Activated CD4-positive, alpha-beta T cell treated with anti-CD3 and anti-CD28 coated beads, Interleukin-2, amount 10 ng/mL, durations not matched to agents 7 days and 5 days (primary cell): ENCODE results near the gene NANOG. TPM values are rescaled to one million over a fixed set of nuclear protein-coding genes. Genes with fewer than 3 reads are reported as not detected.
A peak's percentile ranks its signal among the peaks of the same experiment; 100 is the strongest.
"Not testable (repeated sequence)": the region's sequence is repeated elsewhere in the genome, so short reads cannot be mapped to it uniquely, and the experiment has no call there.

ENCODE experiments used
- CTCF ChIA-PET: fragments of 350-600 bp; sonication (Branson Sonifier 250); formaldehyde crosslinking; loops from one replicate; lab custom pipeline; 2021; ENCODE audit warnings: antibody characterized with exemption; lab: Charles Lee
- POLR2A ChIA-PET: fragments of 350-600 bp; sonication (Branson Sonifier 250); formaldehyde crosslinking; loops from one replicate; lab custom pipeline; 2021; ENCODE audit warnings: antibody characterized with exemption; lab: Charles Lee
- DNase-seq: peaks from one replicate; pipeline ENCODE4 v3.0.0-alpha.2; 2020
- H3K27ac Mint-ChIP-seq: one replicate; pipeline ENCODE4 v1.8.0; 2021; ENCODE audit warnings: mild to moderate bottlenecking, moderate library complexity, mixed read lengths
- H3K27me3 Mint-ChIP-seq: one replicate; pipeline ENCODE4 v1.8.0; 2021; ENCODE audit warnings: mixed read lengths
- H3K36me3 Mint-ChIP-seq: one replicate; pipeline ENCODE4 v1.8.0; 2021; ENCODE audit warnings: low read depth, mixed read lengths
- H3K4me1 Mint-ChIP-seq: one replicate; pipeline ENCODE4 v1.8.0; 2021; ENCODE audit warnings: mixed read lengths
- H3K4me3 Mint-ChIP-seq: one replicate; pipeline ENCODE4 v1.8.0; 2021; ENCODE audit warnings: mild to moderate bottlenecking, moderate library complexity, mixed read lengths
- H3K9me3 Mint-ChIP-seq: one replicate; pipeline ENCODE4 v1.8.0; 2021; ENCODE audit warnings: mixed read lengths
- total RNA-seq, 2 experiments: library from RNA; stranded (reverse); gene quantifications; one replicate each; pipeline ENCODE4 v1.2.3, GENCODE V29; 2021

The NANOG gene
- total RNA-seq, 2 experiments from 2014 or later = not detected

- H3K4me1 Mint-ChIP-seq = peaks cover 5% of the 10 kb centered on the region
- ChIA-PET POLR2A (interaction anchor here (0.6 kb wide), 1 partner anchor 11 kb away, joined by 6 read pairs; no protein-coding TSS in a partner anchor), CTCF (interaction anchor here (1.0 to 1.3 kb wide), 2 partner anchors 14 to 162 kb away, joined by 3 read pairs; no protein-coding TSS in a partner anchor)
- H3K4me3 Mint-ChIP-seq = no peak overlapping the region
- no peak overlapping the region for H3K27ac Mint-ChIP-seq
- H3K9me3 Mint-ChIP-seq = no peaks in the 10 kb centered on the region
- peaks cover 2% of the 10 kb centered on the region for H3K27me3 Mint-ChIP-seq
- DNase-seq = peak; percentile 49
- H3K36me3 Mint-ChIP-seq = no peaks in the 10 kb centered on the region
Measured at GRCh38 chr12:7832059-7832696, 43.0 kb downstream of the NANOG start.

- H3K27me3 Mint-ChIP-seq, H3K36me3 Mint-ChIP-seq, CTCF ChIA-PET, H3K27ac Mint-ChIP-seq, H3K9me3 Mint-ChIP-seq, DNase-seq, H3K4me1 Mint-ChIP-seq, H3K4me3 Mint-ChIP-seq, POLR2A ChIA-PET: not testable (repeated sequence)
Measured at GRCh38 chr12:7833201-7833600, 44.0 kb downstream of the NANOG start.

- no peaks in the 10 kb centered on the region for H3K9me3 Mint-ChIP-seq
- no peak for DNase-seq
- H3K36me3 Mint-ChIP-seq = no peaks in the 10 kb centered on the region
- POLR2A ChIA-PET = no interaction called here
- CTCF ChIA-PET = interaction anchor here (0.6 kb wide), 1 partner anchor 210 kb away, joined by 3 read pairs; no protein-coding TSS in a partner anchor
- H3K4me1 Mint-ChIP-seq = peaks cover 5% of the 10 kb centered on the region
- no peak overlapping the region for H3K4me3 Mint-ChIP-seq
- H3K27me3 Mint-ChIP-seq = peaks cover 2% of the 10 kb centered on the region
- H3K27ac Mint-ChIP-seq = no peak overlapping the region
Measured at GRCh38 chr12:7833831-7834230, 44.6 kb downstream of the NANOG start.

- DNase-seq = no peak
- Mint-ChIP-seq H3K4me1 (peaks cover 5% of the 10 kb centered on the region), H3K36me3 (no peaks in the 10 kb centered on the region), H3K9me3 (no peaks in the 10 kb centered on the region), H3K27me3 (peaks cover 2% of the 10 kb centered on the region), H3K27ac (no peak overlapping the region), H3K4me3 (no peak overlapping the region)
- CTCF ChIA-PET = no interaction called here
- POLR2A ChIA-PET = no interaction called here
Measured at GRCh38 chr12:7834701-7835100, 45.5 kb downstream of the NANOG start.

- Mint-ChIP-seq H3K4me3 (no peak overlapping the region), H3K4me1 (peaks cover 5% of the 10 kb centered on the region), H3K27me3 (peaks cover 2% of the 10 kb centered on the region), H3K36me3 (no peaks in the 10 kb centered on the region), H3K27ac (no peak overlapping the region), H3K9me3 (no peaks in the 10 kb centered on the region)
- DNase-seq = no peak
- POLR2A ChIA-PET = no interaction called here
- CTCF ChIA-PET = no interaction called here
Measured at GRCh38 chr12:7835116-7835515, 45.9 kb downstream of the NANOG start.

GRCh38 chr12:7835766-7836165 lies 46.6 kb downstream of the NANOG start:
- no peak overlapping the region for H3K4me3 Mint-ChIP-seq
- CTCF ChIA-PET = no interaction called here
- no peak overlapping the region for H3K27ac Mint-ChIP-seq
- H3K27me3 Mint-ChIP-seq = peaks cover 2% of the 10 kb centered on the region
- H3K9me3 Mint-ChIP-seq = no peaks in the 10 kb centered on the region
- POLR2A ChIA-PET = no interaction called here
- no peaks in the 10 kb centered on the region for H3K36me3 Mint-ChIP-seq
- peaks cover 5% of the 10 kb centered on the region for H3K4me1 Mint-ChIP-seq
- DNase-seq = no peak

GRCh38 chr12:7837366-7837765 lies 48.2 kb downstream of the NANOG start:
- peaks cover under 1% of the 10 kb centered on the region for H3K4me1 Mint-ChIP-seq
- peaks cover 4% of the 10 kb centered on the region for H3K27me3 Mint-ChIP-seq

GRCh38 chr12:7839226-7839625 lies 50.0 kb downstream of the NANOG start:
- H3K27me3 Mint-ChIP-seq, H3K4me1 Mint-ChIP-seq, POLR2A ChIA-PET, H3K9me3 Mint-ChIP-seq, H3K36me3 Mint-ChIP-seq, H3K4me3 Mint-ChIP-seq, DNase-seq, H3K27ac Mint-ChIP-seq, CTCF ChIA-PET: not testable (repeated sequence)

More at GRCh38 chr12:7837366-7837765, 48.2 kb downstream of the NANOG start:
- ChIA-PET POLR2A (no interaction called here), CTCF (interaction anchor here (0.7 kb wide), 1 partner anchor 17 kb away, joined by 3 read pairs; no protein-coding TSS in a partner anchor)
- no peaks in the 10 kb centered on the region for H3K9me3 Mint-ChIP-seq
- no peak overlapping the region for H3K27ac Mint-ChIP-seq
- H3K36me3 Mint-ChIP-seq = no peaks in the 10 kb centered on the region
- DNase-seq = no peak
- H3K4me3 Mint-ChIP-seq = no peak overlapping the region

GRCh38 chr12:7839848-7840247 lies 50.6 kb downstream of the NANOG start:
- DNase-seq, H3K27me3 Mint-ChIP-seq, H3K4me1 Mint-ChIP-seq, H3K4me3 Mint-ChIP-seq, POLR2A ChIA-PET, H3K9me3 Mint-ChIP-seq, H3K36me3 Mint-ChIP-seq, H3K27ac Mint-ChIP-seq: not testable (repeated sequence)
- CTCF ChIA-PET = interaction anchor here (0.6 kb wide), 3 partner anchors 143 to 592 kb away, joined by 3 to 4 read pairs (median 3); no protein-coding TSS in a partner anchor

GRCh38 chr12:7842444-7842843 lies 53.2 kb downstream of the NANOG start:
- H3K27me3 Mint-ChIP-seq, H3K9me3 Mint-ChIP-seq, H3K4me3 Mint-ChIP-seq, DNase-seq, H3K36me3 Mint-ChIP-seq, H3K27ac Mint-ChIP-seq, H3K4me1 Mint-ChIP-seq: not testable (repeated sequence)
- POLR2A ChIA-PET = interaction anchor here (0.6 to 0.7 kb wide), 2 partner anchors 11 to 804 kb away, joined by 5 to 6 read pairs; no protein-coding TSS in a partner anchor
- CTCF ChIA-PET = interaction anchor here (0.6 kb wide), 1 partner anchor 975 kb away, joined by 5 read pairs; the partner anchor contains the start of gene TPI1

- DNase-seq = not testable (repeated sequence)
Measured at GRCh38 chr12:7843149-7843548, 53.9 kb downstream of the NANOG start.

GRCh38 chr12:7843583-7843982 lies 54.4 kb downstream of the NANOG start:
- CTCF ChIA-PET, POLR2A ChIA-PET, H3K4me1 Mint-ChIP-seq, H3K36me3 Mint-ChIP-seq, H3K9me3 Mint-ChIP-seq: not testable (repeated sequence)
- DNase-seq = peak; percentile 9
- H3K27ac Mint-ChIP-seq = peak overlapping the region; percentile 83
- H3K4me3 Mint-ChIP-seq = peak overlapping the region; percentile 50
- H3K27me3 Mint-ChIP-seq = peaks cover 12% of the 10 kb centered on the region

More at GRCh38 chr12:7843149-7843548, 53.9 kb downstream of the NANOG start:
- H3K27me3 Mint-ChIP-seq = peaks cover 12% of the 10 kb centered on the region
- H3K9me3 Mint-ChIP-seq, H3K27ac Mint-ChIP-seq, H3K36me3 Mint-ChIP-seq, H3K4me1 Mint-ChIP-seq, H3K4me3 Mint-ChIP-seq, CTCF ChIA-PET: not testable (repeated sequence)
- POLR2A ChIA-PET = interaction anchor here (0.7 kb wide), 1 partner anchor 11 kb away, joined by 6 read pairs; no protein-coding TSS in a partner anchor

- H3K4me3 Mint-ChIP-seq = no peak overlapping the region
- no peak for DNase-seq
- H3K4me1 Mint-ChIP-seq = peaks cover 7% of the 10 kb centered on the region
- peaks cover 12% of the 10 kb centered on the region for H3K27me3 Mint-ChIP-seq
- H3K36me3 Mint-ChIP-seq = no peaks in the 10 kb centered on the region
- H3K27ac Mint-ChIP-seq = no peak overlapping the region
- H3K9me3 Mint-ChIP-seq = no peaks in the 10 kb centered on the region
- ChIA-PET CTCF (interaction anchor here (1.0 kb wide), 1 partner anchor 18 kb away, joined by 4 read pairs; no protein-coding TSS in a partner anchor), POLR2A (no interaction called here)
Measured at GRCh38 chr12:7844116-7844515, 54.9 kb downstream of the NANOG start.
